GM19099 (cell line): ENCODE measurements around the gene FOXP1.

ENCODE experiments used
- POLR2A ChIP-seq: IDR thresholded peaks from 3 replicates; pipeline ENCODE4 v1.6.1; 2011; ENCODE audit warnings: low read depth; ENCODE audit not compliant: insufficient read length; ENCODE audit errors: extremely low read depth

Gene FOXP1

DNA sequence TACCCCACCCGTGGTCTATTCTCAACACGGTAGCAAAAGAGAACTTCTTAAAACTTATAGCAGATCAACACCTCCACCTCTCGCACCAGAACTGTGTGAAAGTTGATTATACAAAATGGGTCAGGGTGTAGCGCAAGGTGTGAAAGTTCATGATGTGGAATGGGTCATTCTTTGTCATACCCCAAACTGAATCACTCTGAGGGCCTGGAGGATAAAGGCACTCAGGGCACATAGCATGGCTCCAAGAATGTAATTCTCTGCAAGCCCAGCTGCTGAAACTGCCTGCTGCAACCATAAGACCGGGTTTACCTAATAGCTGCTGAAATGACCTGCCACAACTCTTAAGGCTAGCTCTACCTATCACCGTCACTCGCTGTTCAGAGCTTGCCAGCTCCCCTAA lies 70.0 kb downstream of the FOXP1 start:
- TF ChIP-seq POLR2A = no peak

DNA sequence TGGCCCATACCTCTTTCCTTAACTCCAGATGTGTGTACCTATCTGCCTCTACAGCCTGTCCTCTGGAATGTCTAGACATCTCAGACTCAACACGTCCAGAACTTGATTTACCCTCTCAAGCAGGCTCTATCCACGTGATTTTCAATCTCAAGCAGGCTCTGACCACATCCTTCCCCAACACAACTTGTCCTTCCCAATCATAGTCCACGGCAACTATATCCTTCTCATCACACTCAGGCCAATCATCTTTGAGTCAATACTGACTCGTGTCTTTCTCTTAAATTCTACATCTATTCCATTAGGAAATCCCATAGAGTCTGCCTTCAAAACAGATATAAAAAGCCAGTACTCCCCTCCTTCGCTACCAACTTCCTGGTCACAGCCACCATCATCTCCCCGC lies 70.4 kb downstream of the FOXP1 start:
- TF ChIP-seq POLR2A = no peak

DNA sequence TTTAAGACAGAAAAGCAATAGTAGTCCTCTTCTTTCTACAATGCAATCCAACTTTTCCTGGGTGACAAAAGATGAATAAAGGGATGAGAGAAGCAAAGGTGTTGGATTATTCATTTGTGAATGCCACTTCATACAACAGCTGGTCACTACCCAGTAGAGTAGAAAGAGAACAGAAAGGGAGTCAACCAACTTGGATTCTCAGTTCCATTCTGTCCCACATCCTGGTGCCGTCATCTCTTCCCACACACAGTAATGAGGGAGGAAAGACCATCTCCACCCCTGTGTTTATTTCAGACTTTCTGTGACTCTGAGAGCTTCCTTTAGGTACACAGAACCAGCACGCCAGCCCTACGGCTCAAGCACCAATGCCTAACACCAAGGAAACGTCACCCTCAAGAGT lies 71.0 kb downstream of the FOXP1 start:
- TF ChIP-seq POLR2A = no peak

DNA sequence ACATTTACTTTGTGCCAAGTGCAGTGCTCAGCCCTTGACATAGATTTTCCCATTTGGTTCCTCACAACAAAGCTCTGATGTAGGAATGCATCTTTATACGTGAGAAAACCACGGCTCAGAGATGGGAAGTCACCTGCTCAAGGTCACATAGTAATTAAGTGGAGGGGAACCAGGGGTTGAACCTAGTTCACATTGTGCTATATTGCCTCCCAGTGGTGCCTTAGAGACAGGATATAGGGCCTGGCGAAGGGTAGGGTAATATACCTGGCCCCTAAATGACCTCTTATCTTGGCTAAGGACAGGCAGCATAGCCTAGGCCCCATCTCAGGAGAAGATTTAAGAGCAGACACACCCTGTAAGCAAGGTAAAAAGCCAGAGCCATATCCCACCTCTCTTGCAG lies 71.5 kb downstream of the FOXP1 start:
- no peak for TF ChIP-seq POLR2A

DNA sequence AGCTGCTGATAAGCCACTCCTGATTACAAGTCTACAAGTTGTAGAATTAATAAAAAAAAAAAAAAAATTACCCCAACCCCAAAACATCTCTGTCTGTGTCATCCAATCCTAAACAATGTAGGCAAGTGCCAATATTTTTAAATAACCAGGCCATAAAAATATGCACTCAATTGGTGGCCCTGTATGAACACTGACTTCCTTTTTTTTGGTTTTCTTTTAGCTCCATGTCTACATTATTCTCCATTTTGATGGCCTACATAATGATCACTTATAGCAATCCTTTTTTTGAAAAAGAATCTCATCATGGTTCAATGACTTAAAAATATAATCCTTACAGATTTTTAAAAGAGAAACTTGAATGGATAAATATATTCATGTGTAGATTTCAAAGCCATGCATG lies 72.1 kb downstream of the FOXP1 start:
- TF ChIP-seq POLR2A = no peak

DNA sequence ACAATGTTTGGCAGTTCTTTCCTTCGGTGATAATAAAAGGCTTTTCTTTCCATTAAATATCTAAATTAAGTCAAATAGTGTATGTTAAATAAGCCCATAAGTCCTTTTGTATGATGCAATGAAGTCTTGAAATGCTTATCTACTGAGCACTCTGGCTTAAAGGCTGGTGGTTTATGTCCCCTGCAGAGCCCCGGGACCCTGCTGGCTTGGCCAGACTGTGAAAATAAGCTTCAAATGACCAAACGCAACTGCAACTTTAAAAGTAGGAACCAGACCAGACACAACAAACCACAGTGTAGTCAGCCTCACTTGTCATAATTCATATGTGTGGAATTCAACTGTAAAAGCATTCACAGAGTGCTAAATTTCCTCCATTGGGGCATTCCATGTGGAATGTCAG lies 72.5 kb downstream of the FOXP1 start:
- TF ChIP-seq POLR2A = no peak

DNA sequence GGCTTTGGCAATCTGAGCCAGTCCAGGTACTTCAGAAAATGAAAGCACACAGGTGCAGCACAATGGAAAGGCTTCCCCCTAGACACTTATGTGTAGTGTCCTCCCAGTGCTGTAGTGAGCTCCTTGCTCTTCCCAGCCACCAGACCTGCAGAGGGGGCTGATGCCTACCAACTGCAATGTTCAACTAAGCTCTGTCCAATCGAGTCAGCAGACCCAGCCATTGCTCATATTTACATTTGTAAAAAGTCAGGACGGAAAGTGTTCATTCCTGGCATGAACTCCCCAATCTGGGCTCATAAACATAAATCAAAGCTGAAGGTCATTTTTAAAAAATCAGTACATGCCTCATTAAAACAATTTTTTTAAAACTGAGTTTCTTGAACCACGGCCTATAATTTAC lies 73.0 kb downstream of the FOXP1 start:
- TF ChIP-seq POLR2A = no peak

DNA sequence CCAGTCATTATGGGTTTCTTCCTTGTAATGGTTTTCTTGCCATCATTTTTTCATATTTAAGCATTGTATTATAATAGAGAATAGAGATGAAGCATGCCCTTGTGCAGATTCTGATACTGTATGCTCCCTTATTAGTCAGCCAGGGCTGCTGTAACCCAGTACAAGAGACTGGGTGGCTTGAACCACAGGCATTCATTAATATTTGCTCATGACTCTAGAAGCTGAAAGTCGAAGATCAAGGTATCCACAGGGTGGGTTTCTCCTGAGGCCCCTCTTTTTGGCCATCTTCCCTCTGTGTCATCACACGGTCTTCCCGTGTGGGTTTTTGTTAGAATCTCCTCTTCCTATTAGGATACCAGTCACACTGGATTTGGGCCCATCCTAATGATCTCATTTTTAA lies 74.5 kb downstream of the FOXP1 start:
- no peak for TF ChIP-seq POLR2A

DNA sequence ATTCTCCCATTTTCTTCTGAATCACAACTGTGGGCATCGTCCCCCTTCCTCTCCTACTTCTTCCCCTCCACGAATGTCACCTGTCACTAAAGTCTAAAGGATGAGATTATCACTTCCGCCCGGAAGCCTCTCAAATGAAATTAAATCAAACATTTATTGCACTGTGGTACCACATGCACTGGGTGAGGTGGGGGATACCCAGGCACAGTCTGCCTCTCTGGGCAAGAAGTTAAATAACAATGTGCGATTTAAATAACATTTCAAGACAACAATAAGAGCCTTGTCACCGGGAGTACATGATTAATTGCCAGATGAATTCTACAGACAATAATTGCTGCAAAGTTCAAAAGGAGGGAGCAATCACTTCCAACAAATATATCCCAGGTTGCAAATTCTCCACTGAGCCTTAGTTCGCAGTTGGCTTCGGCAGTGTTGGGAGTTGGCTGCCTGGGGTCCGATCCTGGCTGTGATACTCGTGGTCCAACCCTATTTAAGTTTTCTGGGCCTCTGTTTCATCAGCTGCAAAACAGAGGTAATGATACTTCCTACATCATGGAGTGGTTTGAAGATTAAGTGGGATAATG lies 77.7 kb downstream of the FOXP1 start:
- TF ChIP-seq POLR2A = no peak

DNA sequence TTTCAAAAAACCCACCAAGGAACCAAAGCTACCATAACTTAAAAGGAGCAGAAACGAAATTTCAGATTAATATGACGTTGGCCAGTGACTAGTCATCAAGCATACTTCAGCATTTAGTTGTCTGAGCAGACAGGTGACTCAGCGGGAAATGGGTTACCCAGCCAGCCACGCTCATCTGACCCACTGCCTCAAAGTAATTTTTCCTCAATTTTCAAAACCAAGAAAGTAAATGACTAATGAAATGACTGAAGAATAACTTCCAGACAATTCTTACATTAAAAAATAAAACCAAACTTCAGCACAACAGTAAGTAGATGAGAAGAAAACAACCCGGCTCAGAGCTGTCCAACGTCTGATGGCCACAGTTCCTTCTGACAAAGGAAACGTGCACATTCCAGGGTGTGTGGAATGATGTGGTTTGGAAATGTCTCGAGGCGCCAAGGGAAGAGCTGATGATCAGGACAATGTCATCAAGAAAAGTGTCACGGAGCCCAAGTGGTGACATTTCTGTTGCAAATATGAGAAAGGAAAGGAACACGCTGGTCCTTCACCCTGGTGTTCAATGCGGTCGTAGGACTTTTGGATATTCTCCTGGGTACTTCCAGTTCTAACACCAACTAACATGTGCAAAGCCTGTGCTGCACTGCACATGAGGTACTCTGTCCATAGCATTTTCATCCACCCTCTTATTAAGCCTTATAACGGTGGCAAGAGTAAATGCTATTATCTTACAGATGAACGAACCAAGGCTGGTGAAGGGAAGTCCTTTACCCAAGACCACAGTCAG lies 79.1 kb downstream of the FOXP1 start:
- no peak for TF ChIP-seq POLR2A

DNA sequence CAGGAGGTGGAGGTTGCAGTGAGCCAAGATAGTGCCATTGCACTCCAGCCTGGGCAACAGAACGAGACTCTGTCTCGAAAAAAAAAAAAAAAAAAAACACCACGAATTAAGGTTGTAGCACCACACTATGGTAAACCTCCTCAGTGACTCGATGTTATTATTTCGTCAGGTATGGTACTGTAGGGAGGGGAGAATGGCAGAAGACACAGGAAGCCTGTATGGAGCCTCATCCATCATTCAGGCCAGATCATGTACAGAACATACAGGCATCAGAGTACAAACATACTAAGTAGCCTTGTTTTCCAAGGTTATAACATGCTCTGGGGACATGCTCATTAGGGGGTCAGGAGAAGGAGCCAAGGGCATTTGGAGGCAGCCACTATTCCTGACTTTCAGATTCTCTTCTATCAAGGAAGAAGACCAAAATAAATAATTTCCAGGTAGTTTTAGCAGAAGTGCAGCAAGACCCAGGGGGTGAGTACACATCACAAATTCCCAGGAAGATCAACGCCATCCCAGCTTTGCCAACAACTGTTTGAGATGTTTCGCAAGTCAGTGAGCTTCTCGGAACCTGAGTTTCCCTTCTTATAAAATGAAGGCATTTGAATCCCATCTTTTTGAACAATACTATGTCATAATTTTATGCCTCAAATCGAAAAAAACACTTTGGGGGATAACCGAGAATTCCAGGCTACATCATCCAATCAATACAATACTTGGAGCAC lies 79.8 kb downstream of the FOXP1 start:
- no peak for TF ChIP-seq POLR2A

DNA sequence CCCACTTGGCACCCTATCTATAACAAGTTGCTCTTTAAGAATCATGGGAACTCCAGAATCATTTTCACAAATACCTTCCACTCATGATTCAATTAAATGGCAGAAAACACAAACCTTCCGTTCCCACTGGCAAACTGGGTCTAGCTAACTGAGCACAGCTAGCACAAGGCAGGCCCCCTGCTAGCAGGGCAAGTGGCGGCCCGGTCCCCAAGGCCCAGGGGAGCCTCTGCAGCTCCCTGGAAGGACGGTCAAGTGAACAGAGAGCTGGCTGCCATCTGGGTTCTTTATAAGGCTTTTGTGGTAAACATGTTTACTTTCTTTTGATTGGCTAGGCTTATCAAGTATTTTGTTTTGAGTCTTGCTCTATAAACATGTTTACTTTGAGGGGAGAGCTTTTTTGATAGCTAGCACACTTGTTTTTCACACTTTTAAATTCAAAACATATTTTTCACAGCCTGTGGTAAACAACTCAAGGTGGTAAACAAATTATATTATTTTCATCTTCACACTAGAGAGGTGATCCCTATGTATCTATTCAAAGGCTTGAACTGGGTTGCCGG lies 81.4 kb downstream of the FOXP1 start:
- no peak for TF ChIP-seq POLR2A

DNA sequence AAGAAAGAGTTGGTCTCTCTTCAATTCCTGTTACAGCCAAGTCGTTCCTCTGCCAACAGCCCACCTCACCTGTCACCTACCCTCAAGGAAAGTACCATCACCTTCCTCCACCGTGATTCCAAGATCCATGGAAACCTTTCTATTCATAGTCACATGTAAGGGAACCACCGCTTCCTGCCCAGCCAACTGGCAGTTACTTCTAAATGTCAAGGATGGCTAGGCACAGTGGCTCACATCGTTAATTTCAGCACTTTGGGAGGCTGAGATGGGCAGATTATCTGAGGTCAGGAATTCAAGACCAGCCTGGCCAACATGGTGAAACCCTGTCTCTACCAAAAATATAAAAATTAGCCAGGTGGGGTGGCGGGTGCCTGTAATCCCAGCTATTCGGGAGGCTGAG lies 82.8 kb downstream of the FOXP1 start:
- no peak for TF ChIP-seq POLR2A

DNA sequence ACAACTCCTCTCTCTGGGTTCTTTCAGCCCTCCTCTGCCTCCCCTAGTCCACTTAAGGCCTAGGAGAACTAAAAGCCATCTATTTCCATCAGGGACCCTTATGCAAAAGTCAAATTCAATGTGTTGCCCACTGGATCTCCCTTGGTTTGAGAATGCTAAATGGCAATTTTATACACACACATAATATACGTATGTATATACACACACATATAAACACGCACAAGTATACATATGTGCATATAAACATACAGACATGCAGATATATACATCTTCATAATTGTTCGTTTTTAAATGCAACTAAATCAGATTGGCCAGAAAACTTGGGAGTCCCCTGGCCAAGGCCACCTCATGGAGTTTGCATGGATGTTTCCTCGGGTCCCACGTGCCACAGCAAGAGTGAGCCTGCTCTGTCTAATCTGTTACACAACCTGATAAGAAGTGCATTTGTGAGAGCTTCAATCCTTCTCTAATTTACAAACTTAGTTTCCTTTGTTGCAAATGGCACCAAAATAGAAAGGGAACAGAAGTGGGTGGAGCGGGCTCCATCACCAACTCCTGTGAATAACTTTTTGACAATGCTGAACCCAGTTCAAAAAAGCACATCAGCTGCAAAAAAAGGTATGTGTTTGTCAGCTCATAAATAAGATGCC lies 84.2 kb downstream of the FOXP1 start:
- TF ChIP-seq POLR2A = no peak

DNA sequence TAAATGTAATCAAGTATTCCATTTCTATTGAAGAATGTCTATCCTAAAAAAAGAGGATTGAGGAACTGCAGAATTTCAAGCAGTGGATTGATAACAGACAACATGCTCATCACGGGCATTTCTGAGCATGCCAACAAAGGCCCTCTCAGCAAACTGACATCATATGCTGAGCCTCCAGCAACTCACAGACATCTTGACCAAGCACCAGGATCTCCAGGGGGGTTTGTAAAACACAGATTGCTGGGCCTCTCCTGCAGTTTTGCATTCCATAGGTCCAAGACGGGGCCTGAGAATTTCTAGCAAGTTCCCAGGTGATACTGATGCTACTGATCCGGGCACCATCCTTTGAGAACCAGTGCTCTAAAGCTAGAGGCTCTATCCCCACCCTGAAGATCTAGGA lies 85.0 kb downstream of the FOXP1 start:
- no peak for TF ChIP-seq POLR2A

DNA sequence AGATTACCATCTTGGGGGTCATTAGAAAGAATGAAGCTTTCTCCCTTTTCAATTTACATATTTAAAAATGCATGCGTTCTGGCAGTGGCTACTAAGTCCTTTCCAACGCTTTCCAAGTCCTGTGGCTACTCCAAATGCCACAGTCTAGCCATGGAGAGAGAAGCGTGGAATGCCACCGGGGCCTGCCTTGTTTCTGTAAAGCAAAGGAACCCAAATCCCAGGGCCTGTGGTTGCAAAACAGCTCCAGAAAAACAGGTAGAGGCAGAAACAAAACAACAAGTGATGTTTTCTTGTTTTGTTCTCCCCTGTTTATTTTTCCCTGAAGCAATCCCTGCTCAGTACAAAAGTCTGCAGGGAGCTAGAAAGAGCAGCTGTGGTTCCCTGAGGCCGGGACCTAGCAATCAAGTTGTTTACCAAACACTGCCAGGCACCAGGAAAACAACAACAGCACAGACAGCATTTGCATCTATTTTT lies 85.5 kb downstream of the FOXP1 start:
- no peak for TF ChIP-seq POLR2A

DNA sequence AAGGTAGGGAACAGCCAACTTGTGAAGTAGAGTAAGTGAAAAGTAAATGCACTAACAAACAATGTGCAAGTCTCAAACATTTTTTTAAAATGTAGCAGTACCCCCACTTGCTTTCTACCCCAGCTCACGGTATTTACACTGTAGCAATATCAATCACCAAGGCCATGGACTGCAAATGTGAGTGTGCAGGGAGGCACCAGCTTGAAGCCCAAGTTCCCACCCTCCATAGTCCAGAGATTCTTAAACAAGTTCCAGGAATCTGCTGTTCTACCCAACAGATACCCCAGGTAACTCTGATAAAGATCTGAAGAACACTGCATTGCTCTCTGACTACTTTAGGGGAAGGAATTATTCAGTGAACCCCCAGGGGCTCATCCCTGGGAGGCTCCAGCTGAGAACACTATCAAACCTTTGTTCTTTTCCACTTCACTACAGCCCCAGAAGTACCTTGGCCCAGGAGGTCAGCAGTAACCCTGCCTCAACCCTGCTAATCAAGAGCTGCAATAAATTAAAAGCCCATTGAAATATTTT lies 86.1 kb downstream of the FOXP1 start:
- TF ChIP-seq POLR2A = no peak
